ENCODE data around the gene CASP9. TPM values are rescaled to one million over a fixed set of nuclear protein-coding genes. Genes with fewer than 3 reads are reported as not detected.

CASP9 gene
- total RNA-seq, 1 experiment from 2014 or later: 15.9 TPM

GRCh38 chr1:15531682-15532081 is 7.7 kb upstream of the CASP9 start:
- no peak overlapping the region for H2BK12ac ChIP-seq (ENCODE audit: insufficient read length, low read depth, low read length)
- no CpG with 5 or more reads among the region's 2 CpGs for WGBS (ENCODE audit: extremely low coverage, insufficient read length, low lambda C conversion rate)
- peaks cover 8% of the 10 kb centered on the region in 2 experiments for H3K4me1 Mint-ChIP-seq

More at GRCh38 chr1:15531682-15532081, 7.7 kb upstream of the CASP9 start:
- Histone ChIP-seq H4K5ac (ENCODE audit: insufficient read length, low read depth, low read length) (no peak overlapping the region), H3T11ph (ENCODE audit: low read length) (no peak overlapping the region), H3K79me1 (ENCODE audit: insufficient read depth, low read depth, low read length, poor library complexity, severe bottlenecking) (no peaks in the 10 kb centered on the region), H4K91ac (ENCODE audit: insufficient read length, low read depth, low read length) (no peak overlapping the region), H3K23me2 (ENCODE audit: insufficient read length, low read depth, low read length, poor library complexity, severe bottlenecking) (no peaks in the 10 kb centered on the region), H3K27ac (ENCODE audit: insufficient read length, low read depth, low read length) (no peak overlapping the region), H3K14ac (ENCODE audit: insufficient read depth, low read length) (no peak overlapping the region), H3K4me2 (ENCODE audit: insufficient read depth, insufficient read length, low read length) (no peak overlapping the region), H2AFZ (ENCODE audit: low read length) (no peak overlapping the region), H2BK5ac (ENCODE audit: insufficient read length, low read length) (no peak overlapping the region), H4K8ac (replicated peaks; ENCODE audit: insufficient read length, low read depth, low read length) (no peak overlapping the region), H3K23ac (ENCODE audit: insufficient read length, low read depth, low read length) (no peak overlapping the region), H2BK120ac (ENCODE audit: low read depth, low read length, poor library complexity, severe bottlenecking) (no peak overlapping the region), H3K79me2 (ENCODE audit: insufficient read depth, low read length) (no peaks in the 10 kb centered on the region), H4K20me1 (ENCODE audit: control insufficient read depth, insufficient read depth, insufficient read length) (no peaks in the 10 kb centered on the region), H2BK20ac (ENCODE audit: low read depth, low read length, poor library complexity, severe bottlenecking) (no peak overlapping the region), H3K4me1 (ENCODE audit: insufficient read depth, low read length) (no peaks in the 10 kb centered on the region), H2AK5ac (ENCODE audit: insufficient read length, low read length) (no peak overlapping the region), H2BK15ac (ENCODE audit: low read depth, low read length) (no peak overlapping the region), H3K9ac (ENCODE audit: extremely low read depth, insufficient read length, low read length) (no peak overlapping the region), H3K9me3 (ENCODE audit: control insufficient read depth, low read depth, low read length) (no peaks in the 10 kb centered on the region), H3K18ac (ENCODE audit: insufficient read length, low read depth, low read length) (no peak overlapping the region), H3K27me3 (ENCODE audit: insufficient read depth, low read length) (no peaks in the 10 kb centered on the region; the same call in 1 of the 2 replicates), H3K4ac (ENCODE audit: low read depth, low read length) (no peak overlapping the region), H3K56ac (ENCODE audit: insufficient read length, low read depth, low read length) (no peak overlapping the region)
- Mint-ChIP-seq H3K27me3 (ENCODE audit: low read depth) (no peaks in the 10 kb centered on the region), H3K4me3 (no peak overlapping the region), H3K27ac (no peak overlapping the region), H3K9me3 (no peaks in the 10 kb centered on the region), H3K36me3 (ENCODE audit: insufficient read depth in 1 of 3, low read depth in 3 of 3) (peaks cover 5 to 34% (median 28%) of the 10 kb centered on the region in 3 experiments; a peak in 6 of 7 replicates)
- no peak for DNase-seq
- TF ChIP-seq CTCF (conservative IDR thresholded peaks at IDR 0.05): no peak
